ENCODE data around the gene FKBP15.

The FKBP15 gene

GRCh38 chr9:113186137-113186755, 34.8 kb downstream of the FKBP15 start:
- Histone ChIP-seq H3K4me1 (ENCODE audit: low read depth, poor library complexity, severe bottlenecking) (no peaks in the 10 kb centered on the region), H3K27me3 (ENCODE audit: insufficient read depth, low read depth) (no peaks in the 10 kb centered on the region), H3K4me3 (IDR thresholded peaks at IDR 0.05; ENCODE audit: insufficient read depth, low read depth, low read length) (no peak overlapping the region), H2AFZ (ENCODE audit: low read depth) (no peak overlapping the region), H3K36me3 (ENCODE audit: insufficient read depth) (no peaks in the 10 kb centered on the region; the same call in 1 of the 2 replicates), H3K79me2 (ENCODE audit: insufficient read depth, low read depth) (no peaks in the 10 kb centered on the region), H3K4me2 (no peak overlapping the region), H4K20me1 (ENCODE audit: insufficient read depth) (no peaks in the 10 kb centered on the region), H3K9ac (no peak overlapping the region), H3K27ac (no peak overlapping the region)
- no peak for TF ChIP-seq CTCF (conservative IDR thresholded peaks at IDR 0.05; ENCODE audit: low read depth, low read length)

- Histone ChIP-seq H3K27ac (no peak overlapping the region), H3K4me2 (no peak overlapping the region), H3K4me3 (IDR thresholded peaks at IDR 0.05; ENCODE audit: insufficient read depth, low read depth, low read length) (no peak overlapping the region), H4K20me1 (ENCODE audit: insufficient read depth) (no peaks in the 10 kb centered on the region), H3K27me3 (ENCODE audit: insufficient read depth, low read depth) (no peaks in the 10 kb centered on the region), H3K4me1 (ENCODE audit: low read depth, poor library complexity, severe bottlenecking) (no peaks in the 10 kb centered on the region), H3K9ac (no peak overlapping the region), H2AFZ (ENCODE audit: low read depth) (no peak overlapping the region), H3K79me2 (ENCODE audit: insufficient read depth, low read depth) (no peaks in the 10 kb centered on the region), H3K36me3 (ENCODE audit: insufficient read depth) (no peaks in the 10 kb centered on the region; the same call in 1 of the 2 replicates)
- TF ChIP-seq CTCF (conservative IDR thresholded peaks at IDR 0.05; ENCODE audit: low read depth, low read length): no peak
Observed at GRCh38 chr9:113185271-113185670, 35.8 kb downstream of the FKBP15 start.

DNA sequence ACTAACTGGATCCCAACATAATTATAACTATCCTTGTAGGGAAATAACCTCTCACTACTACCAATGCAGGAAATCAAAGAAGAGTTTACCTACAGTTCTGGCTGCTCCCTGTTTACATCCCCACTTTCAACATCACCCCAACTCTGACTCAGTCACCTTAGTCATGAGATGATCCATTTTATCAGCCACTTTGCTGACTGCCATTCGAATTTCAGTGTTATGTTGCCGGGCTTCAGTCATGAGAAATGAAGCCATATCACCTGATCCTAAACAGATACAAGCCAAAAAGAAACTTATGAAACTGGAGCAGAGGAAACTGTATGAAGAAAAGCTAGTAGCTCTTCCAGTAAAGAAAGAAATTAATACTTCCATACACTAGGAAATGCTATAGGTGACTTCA, 36.5 kb downstream of the FKBP15 start:
- Histone ChIP-seq H3K27me3 (ENCODE audit: insufficient read depth, low read depth) (no peaks in the 10 kb centered on the region), H2AFZ (ENCODE audit: low read depth) (no peak overlapping the region), H3K79me2 (ENCODE audit: insufficient read depth, low read depth) (no peaks in the 10 kb centered on the region), H3K36me3 (ENCODE audit: insufficient read depth) (no peaks in the 10 kb centered on the region; the same call in 1 of the 2 replicates), H3K9ac (no peak overlapping the region), H3K4me1 (ENCODE audit: low read depth, poor library complexity, severe bottlenecking) (peaks cover 4% of the 10 kb centered on the region), H3K4me3 (IDR thresholded peaks at IDR 0.05; ENCODE audit: insufficient read depth, low read depth, low read length) (no peak overlapping the region), H4K20me1 (ENCODE audit: insufficient read depth) (no peaks in the 10 kb centered on the region), H3K4me2 (no peak overlapping the region), H3K27ac (no peak overlapping the region)
- no peak for TF ChIP-seq CTCF (conservative IDR thresholded peaks at IDR 0.05; ENCODE audit: low read depth, low read length)

DNA sequence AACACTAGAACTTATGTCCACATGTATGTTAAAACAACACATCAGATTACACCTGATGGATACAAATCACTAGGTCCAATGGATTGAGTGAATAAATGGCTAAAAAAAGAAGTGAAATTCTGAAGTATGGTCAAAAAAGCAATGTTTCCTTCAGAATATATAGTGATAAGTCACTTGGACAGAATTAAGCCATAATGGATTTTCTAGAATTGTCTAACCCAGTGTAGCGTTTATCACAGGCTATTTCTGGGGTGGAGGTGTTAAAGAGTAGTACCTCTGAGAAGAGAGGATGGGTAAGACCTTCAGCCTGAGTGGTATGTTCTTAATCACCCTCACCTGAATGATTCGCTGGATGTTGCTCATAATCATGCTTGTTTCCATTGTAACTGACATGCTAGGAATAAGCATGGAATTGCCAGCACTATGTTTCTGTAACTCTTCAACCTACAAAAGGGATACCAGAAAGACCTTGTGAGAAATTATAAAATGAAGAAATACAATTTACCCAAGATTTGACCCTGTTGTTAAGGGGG, 37.1 kb downstream of the FKBP15 start:
- no peak for TF ChIP-seq CTCF (conservative IDR thresholded peaks at IDR 0.05; ENCODE audit: low read depth, low read length)
- no peaks in the 10 kb centered on the region for H4K20me1 ChIP-seq (ENCODE audit: insufficient read depth)
- no peaks in the 10 kb centered on the region for H3K79me2 ChIP-seq (ENCODE audit: insufficient read depth, low read depth)
- H3K4me3 ChIP-seq (IDR thresholded peaks at IDR 0.05; ENCODE audit: insufficient read depth, low read depth, low read length): no peak overlapping the region
- peaks cover 4% of the 10 kb centered on the region for H3K4me1 ChIP-seq (ENCODE audit: low read depth, poor library complexity, severe bottlenecking)
- H3K4me2 ChIP-seq: no peak overlapping the region
- H3K36me3 ChIP-seq (ENCODE audit: insufficient read depth): no peaks in the 10 kb centered on the region; the same call in 1 of the 2 replicates
- no peaks in the 10 kb centered on the region for H3K27me3 ChIP-seq (ENCODE audit: insufficient read depth, low read depth)
- H2AFZ ChIP-seq (ENCODE audit: low read depth): no peak overlapping the region
- no peak overlapping the region for H3K27ac ChIP-seq
- no peak overlapping the region for H3K9ac ChIP-seq
